GM19025 (cell line): ENCODE measurements around the gene PLEKHB1.

ENCODE experiments used
- ATAC-seq: cut with Tn5 transposase; IDR thresholded peaks from one replicate; pipeline ENCODE4 v1.9.1; 2021; ENCODE audit warnings: mild to moderate bottlenecking, low read depth, moderate library complexity; ENCODE audit not compliant: unreplicated experiment

The PLEKHB1 gene

DNA sequence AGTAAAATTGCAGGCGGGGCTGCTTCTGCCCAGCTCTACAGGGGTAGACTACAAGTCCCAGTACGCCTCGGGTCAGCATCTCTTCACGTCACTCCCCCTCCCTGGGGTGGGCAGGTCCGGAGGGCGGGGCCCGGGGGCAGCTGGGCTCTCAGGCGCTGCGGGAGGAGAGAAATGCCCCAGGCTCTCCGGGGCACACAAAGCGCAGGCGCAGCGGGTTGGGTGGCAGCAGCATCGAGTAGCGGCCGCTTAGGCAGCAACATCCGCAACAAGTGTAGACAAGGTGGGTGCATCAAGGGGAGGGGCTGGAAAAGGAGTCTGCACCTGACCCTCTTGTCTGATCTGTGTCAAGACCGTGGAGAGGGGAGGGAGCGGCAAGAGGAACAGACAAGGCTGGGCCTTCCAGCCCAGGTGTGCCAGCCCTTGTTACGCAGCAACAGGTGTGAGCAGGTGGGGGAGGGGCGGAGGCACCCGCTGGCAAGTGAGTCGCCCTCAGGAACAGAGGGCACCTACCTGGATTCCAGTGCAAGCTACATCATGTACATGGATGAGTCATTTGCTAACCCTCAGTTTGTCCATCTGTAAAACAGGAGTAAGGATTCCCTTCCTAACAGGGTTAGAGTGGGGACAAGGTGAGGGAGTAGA, 1.2 kb downstream of the PLEKHB1 start:
- ATAC-seq: peak; percentile 97

DNA sequence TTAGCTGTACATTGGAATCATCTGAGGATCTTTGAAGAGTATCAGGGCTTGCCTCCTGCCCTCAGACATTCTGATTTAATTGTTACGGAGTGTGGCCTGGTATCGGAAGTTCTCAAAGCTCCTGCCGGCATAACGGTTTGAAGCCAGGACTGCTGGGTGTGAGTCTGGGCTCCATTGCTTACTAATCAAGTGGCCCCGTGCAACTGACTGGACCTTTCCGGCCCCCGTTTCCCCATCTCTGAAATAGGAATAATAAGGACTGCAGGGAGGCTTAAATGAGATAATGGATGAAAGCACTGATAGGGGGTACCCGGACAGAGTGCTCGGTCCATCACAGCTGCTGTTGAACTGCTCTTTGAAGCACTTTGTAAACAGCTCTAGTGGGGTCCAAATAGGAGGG, 1.7 kb downstream of the PLEKHB1 start:
- no peak for ATAC-seq

DNA sequence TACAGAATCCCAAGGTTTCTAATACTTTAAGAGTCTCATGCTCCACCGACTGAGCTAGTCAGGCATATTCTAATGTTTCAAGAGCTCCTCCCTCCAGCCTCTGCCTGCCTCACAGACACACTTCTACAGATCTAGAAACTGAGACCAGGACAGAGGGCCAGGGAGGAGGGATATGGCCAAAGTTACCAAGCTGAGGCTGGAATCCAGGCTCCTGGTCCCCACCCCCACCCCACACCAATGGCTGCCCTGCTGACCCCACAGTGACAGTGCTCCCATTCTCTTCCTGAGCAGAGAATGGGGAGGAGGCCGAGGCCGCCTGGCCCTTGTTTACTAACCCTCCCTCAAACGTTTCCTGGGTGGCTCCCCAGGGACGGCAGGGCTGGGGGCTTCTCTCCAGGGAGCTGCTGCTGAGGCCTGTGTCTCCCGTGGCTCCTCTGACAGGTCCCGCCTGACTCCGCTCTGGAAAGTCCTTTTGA, 2.2 kb downstream of the PLEKHB1 start:
- ATAC-seq: no peak

DNA sequence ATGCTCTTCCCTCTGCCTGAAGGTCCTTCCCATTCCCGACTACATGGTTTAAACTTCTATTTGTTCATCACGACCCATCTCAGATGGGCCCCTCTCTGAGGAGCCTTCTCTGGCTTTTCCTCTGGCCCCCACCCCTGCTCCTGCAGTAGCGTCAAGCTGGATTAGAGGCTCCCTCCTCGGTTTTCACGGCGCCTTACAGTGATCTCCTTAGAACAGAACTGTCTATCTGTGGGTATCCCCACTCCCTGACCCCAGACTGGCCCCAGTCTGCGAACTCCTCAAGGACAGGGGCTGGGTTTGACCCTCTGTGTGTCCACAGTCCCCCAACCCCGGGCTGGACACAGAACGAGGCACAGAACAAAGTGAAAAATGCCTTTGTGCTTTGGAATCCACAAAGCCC, 2.8 kb downstream of the PLEKHB1 start:
- no peak for ATAC-seq

DNA sequence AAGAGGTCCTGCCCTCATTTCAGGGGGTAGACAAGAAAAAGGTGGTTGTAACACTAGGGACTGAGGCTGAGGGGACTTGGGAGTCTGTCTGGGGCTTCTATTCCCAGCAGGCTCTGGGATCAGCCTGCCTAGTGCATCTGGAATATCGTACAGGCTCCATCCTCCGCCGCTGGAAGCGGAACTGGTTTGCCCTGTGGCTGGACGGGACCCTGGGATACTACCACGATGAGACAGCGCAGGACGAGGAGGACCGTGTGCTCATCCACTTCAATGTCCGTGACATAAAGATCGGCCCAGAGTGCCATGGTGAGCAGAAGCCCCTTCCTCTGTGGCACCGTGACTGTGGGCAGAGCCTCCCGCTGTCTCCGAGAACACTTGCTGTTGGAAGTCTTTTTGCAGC, 4.0 kb downstream of the PLEKHB1 start:
- no peak for ATAC-seq

DNA sequence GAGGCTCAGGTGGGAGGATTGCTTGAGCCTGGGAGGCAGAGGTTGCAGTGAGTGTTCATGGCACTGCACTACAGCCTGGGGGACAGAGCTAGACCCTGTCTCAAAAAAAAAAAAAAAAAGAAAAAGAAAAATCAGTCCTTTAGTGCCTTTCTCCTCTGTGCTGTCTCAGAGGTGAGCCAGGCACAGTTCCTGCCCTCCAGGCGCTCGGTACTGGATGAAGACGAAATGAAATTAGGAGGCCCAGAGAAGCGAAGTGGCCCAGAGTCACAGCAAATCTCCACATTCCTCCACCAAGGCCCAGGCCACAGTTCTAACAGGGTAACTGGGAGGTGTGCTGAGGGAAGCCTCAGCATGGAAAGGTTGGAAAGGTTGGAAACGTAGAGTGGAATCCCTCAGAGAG, 4.9 kb downstream of the PLEKHB1 start:
- no peak for ATAC-seq

DNA sequence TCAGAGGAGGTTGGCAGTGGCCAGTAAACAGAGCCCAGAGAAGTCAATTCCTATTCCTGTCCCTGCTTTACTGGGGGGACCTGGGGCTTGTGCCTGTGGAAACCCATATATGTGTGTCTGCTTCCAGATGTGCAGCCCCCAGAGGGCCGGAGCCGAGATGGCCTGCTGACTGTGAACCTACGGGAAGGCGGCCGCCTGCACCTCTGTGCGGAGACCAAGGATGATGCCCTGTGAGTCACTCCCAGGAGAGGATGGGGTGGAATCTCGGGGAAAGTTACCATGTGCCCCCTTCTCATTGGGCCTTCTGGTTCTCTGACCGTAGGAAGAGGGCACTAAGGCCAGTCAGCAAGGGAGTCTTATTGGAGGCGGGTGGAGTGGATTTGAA, 5.3 kb downstream of the PLEKHB1 start:
- ATAC-seq: no peak

DNA sequence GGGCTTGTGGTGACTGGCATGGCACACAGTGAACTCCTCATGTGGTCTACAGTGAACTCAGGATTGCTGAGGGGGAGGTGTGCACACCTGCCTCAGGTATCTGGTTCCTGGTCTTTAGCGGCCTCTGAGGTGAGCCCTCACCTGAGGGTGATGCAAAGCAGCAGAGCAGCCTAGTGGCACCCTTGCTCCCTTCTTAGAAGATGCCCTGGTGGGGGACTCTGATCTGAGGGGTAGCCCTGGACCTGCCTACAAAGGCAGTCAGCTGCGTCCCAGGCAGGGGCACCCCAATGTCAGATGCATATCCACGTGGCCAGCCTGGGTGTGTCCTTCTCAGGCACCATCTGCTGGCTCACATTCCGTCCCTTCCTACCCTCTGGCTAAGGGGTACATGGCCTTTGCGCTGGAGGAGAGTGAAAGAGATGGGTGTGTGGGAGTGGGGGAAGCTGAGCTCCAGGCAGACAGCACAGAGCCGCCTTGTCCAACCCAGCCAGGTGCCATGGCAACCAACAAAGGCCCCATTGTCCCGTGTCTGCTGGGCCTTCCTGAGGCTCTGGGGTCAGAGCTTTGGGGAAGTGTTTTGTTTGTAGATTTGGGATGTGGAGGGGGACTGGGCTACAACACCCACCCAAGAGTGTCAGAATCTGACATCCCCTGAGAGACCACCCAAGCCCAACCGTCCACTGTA, 5.8 kb downstream of the PLEKHB1 start:
- ATAC-seq: no peak

DNA sequence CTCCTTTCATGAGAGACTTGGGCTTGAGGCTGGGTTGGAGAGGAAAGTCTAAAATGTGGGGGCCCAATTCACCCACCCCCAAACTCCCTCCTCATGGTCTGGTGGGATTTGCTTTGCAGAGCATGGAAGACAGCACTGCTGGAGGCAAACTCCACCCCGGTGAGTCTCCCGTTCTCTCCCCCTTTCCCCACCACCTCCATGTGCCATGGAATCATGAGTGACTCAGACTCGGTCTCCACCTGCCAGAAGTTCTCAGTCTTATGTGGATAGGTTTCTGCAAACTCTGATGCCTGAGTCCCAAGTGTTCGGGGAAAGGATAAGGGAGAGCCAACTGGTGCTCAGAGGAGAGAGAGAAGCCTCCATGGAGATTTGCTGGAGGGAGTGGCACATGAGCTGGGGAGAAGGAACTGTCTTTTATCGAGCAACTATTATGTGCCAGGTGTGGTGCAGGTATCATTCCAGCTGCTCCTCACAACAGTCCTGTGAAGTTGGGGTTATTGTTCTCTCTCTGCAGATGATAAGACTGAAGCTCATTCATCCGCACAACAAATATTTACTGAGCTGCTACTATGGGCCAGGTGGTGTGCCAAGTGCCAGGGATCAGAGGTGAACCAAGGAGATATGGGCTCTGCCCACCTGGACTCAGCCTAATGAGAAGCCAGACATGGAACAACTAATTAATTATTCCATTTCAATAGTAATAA, 6.6 kb downstream of the PLEKHB1 start:
- ATAC-seq: no peak

DNA sequence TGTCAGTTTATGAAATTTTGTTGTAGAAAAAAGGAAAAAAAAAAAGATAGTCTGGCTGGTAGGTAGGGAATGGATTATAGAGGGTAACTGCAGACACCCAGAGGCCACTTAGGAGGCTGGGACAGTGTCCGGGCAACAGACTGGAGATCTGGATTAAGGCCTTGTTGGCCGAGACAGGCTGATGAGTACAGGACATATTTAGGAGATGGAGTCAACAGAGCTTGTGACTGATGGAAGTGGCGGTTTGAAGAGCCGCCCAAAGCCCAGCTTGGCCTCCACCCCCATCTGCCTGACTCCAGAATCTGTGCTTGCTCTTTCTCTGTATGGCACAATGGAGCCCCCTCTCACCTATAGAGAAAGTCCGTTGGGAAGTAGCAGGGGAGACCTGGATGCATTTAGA, 7.6 kb downstream of the PLEKHB1 start:
- no peak for ATAC-seq

DNA sequence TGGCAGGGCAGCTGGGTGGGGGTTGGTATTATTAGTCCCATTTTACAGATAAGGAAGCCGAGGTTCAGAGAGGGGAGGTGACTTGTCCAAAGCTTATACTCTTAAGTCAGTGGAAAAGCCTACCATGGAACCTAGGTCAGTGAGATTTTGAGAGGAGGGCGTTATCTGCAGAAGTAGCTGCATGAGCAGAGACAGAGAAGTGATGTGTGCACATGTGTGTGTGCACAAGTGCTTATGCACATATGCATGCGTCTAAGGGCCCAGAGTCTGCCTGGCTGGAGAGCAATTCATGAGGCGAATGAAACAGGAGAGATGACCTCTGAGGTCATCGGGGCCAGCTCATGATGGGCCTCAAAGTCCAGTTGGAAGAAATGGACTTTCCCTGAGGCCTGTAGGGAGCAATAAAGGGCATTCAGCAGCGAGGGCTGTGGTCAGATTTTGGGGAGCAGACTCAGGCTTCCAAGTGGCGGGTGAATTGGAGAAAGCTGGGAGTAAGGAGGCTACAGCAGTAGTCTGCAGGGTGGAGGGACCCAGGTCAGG, 8.2 kb downstream of the PLEKHB1 start:
- no peak for ATAC-seq

DNA sequence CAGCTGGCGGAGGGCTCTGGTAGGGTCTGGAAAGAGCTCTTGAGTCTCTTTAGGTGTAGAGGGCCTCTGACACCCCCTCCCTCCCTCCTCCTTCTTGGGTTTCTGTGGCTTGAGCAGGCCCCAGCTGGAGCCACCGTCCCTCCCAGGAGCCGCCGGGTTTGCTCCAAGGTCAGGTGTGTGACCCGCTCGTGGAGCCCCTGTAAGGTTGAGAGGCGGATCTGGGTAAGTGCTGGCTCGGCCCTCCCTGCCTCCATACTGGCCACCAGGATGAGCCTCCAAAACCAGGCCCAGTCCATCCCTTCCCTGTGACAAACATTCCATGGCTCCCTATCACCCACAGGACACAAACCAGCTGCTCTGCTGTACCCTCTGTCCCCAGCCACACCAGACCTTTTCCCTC, 9.3 kb downstream of the PLEKHB1 start:
- no peak for ATAC-seq

DNA sequence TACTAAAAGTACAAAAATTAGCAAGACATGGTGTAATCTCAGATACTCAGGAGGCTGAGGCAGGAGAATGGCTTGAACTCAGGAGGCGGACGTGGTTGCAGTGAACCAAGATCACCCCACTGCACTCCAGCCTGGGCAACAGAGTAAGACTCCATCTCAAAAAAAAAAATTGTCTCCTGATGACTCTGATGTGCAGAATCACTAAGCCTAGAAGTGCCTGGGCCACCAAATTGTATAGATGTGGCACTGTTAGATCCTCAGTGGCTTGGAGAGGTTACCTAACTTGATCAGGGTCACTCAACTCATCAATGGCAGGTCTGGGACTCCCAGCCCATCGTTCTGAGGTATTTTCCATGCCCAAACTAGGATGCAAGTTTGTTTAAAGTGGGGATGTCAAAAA, 10.6 kb downstream of the PLEKHB1 start:
- ATAC-seq: no peak

DNA sequence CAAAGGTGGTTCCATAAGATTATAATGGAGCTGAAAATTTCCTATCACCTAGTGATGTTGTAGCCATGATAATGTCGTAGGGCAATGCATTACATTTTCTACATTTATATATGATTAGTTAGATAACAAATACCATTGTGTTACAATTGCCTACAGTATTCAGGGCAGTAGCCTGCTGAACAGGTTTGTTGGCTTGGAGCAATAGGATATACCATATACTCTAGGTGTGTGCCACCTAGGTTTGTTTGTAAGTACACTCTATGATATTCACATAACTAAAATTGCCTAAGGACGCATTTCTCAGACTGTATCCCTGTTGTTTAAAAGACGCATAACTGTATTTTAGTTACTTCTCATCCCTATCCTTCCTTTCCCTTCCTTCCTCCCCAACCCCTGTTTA, 13.6 kb downstream of the PLEKHB1 start:
- no peak for ATAC-seq

DNA sequence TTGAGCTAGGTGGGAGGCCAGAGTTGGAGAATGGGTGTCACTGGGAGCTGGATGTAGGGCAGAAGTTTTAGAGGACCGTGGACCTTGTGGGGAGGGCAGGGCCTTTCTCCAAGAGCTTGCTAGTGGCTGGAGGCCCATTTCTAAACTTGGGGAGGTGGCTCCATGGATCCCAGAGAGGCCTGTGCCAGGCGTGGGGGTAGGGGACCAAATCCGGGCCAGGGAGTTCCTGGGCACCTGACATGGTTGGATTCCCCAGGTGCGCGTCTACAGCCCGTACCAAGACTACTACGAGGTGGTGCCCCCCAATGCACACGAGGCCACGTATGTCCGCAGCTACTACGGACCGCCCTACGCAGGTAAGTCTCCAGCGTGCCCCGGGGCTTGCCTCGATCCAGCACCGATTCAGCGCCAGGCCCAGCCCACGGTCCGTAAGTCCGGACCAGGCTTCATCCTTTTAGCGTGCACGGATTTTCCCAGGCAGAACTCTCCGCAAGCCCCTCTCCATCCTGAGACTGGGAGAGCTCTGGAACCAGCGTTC, 14.2 kb downstream of the PLEKHB1 start:
- ATAC-seq: no peak

DNA sequence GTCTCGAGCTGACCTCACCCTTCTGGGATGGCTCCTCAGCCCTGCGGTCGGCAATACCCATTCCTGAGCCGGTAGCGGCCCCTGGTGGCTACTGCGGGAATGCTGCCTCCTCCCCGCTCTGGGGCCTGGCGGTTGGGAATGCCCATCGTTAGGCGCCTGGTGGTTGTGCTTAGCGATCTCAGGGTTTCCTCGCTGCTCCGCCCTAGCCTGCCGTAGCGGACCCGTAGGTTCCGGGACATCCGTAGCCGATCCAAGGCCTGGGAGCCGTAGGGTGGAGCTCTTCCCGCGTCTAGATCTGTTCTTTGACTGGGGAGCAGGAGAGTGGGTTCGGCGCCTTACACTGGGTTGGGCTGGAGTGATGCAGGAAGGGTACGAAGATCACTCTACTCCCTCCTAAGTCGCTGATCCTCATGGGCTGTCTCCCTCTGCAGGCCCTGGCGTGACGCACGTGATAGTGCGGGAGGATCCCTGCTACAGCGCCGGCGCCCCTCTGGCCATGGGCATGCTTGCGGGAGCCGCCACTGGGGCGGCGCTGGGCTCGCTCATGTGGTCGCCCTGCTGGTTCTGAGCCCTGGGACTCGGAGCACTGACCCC, 14.8 kb downstream of the PLEKHB1 start:
- ATAC-seq: peak; percentile 85

DNA sequence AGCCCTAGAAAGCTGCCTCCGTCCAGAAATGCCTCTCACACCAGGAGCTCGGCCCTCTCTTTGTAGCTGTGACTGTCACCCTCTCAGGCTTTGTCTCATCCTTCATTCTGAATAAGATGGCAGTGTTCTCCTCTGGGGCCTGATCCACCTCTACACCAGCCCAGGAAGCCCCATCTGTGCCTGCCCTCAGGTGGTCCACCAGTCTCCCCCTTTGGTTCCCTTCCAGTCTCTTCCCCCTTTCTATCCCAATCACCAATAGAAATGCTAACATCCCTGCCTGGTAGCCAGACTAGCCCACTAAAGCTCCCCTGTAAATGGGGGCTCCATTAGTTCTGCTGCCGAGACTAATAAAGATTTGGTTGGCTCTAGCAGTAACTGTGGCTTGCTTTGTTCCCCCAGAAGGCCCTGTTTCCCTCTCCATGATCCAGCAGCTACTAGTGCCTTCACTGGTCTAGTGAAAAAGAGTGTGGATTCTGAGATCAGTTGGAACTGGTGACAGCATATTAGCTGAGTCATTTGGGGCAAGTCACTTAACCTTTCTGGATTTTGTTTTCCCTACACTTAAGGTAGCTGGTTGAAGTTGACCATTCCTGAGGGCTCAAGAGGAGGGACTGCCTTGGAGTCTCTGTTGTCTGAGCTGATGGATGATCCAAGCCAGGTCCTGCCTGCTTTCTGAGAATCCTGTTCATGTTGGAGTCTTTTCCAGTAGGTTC, 16.2 kb downstream of the PLEKHB1 start:
- no peak for ATAC-seq

DNA sequence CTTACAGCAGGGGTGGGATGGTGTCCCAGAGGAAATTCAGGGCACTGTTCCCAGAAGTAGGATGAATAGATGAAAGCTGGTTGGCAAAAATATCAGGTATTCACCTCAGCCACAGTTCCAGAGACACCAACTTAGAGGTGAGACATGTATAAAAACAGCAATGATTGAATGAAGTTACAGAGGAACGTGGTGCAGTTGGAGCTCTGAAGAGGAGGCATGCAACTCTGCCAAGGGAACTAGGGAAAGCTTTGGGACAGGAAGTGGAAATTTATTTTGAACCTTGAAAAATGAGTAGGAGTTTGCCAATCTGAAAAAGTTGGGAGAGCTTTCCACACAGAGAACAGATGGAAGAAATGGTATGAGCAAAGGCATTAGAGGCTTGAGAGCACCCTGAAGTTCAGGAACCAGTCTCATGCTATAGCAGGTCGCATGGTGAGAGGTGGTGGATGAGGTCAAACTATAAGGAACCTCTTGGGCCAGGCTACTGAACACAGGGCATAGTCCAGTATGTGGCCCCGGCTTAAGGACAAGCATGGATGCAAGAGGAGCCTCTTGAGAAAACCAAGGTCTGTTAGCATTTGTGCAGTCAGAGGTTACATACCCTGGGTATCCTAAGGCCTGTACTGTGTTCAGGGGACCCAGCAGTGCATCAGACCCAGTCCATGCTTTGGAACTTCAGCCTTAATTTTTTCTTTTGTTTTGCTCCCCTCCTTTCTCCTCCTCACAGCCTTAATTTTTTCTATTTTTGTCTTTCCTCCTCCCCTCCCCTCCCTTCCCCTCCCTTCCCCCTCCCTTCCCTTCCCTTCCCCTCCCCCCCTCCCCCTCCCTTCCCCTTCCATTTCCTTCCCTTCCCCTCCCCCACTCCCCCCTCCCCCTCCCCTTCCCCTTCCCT, 17.5 kb downstream of the PLEKHB1 start:
- ATAC-seq: no peak

DNA sequence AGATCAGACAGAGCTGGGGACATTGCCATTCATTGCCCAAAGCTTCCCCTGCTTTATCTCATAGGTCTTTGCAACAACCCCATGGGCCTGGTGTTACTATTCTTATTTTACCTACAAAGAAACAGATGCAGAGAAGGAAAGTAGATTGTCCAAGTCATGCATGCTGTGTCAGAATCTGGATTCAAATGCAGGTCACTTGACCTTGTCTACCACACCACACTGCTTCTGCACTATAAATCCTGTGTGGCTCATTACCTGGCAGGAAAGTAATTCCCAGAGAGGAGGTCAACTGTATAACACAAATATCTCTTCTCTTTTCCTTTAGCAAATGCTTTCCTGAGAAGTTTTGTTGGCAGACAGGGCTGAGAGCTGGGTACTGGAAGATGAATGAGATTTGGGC, 18.5 kb downstream of the PLEKHB1 start:
- ATAC-seq: no peak
